Subcutaneous adipose tissue (tissue), 4 donors: ENCODE results near the gene ADAM22. TPM values are rescaled to one million over a fixed set of nuclear protein-coding genes. Genes with fewer than 3 reads are reported as not detected.

Source experiments
- CTCF ChIP-seq: fragments of 450-650 bp; IDR thresholded peaks from one replicate; pipeline ENCODE4 v1.5.1; 2016; ENCODE audit warnings: low read depth, mild to moderate bottlenecking, control low read depth, antibody characterized with exemption, moderate library complexity
- total RNA-seq, 4 donors: library from RNA; depleted of rRNA; stranded (reverse); fragments of >200 nt; gene quantifications; one replicate each; pipeline ENCODE4 v1.1.0, GENCODE V29; 2016

The ADAM22 gene
- total RNA-seq, 4 donors from 2014 or later = 3.1 to 8.1 (median 4.6) TPM

DNA sequence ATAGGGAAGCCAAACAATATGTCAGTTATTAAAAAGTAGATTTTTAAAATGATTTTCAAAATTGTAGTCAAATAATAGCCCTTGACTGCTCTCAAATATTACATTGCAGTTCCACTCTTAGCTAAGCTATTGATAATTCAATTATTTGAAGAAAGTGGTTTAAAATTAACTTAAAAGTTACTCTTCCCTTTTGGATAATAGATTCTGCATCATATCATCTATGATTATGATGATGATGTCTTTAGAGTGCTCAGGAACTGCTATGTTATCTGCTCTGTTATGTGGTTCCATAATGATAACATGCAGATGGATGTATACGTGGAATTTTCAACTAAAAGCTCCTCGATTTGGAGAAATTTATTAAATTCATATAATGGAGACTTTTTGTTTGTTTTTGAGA, 110.0 kb downstream of the ADAM22 start:
- TF ChIP-seq CTCF = no peak

DNA sequence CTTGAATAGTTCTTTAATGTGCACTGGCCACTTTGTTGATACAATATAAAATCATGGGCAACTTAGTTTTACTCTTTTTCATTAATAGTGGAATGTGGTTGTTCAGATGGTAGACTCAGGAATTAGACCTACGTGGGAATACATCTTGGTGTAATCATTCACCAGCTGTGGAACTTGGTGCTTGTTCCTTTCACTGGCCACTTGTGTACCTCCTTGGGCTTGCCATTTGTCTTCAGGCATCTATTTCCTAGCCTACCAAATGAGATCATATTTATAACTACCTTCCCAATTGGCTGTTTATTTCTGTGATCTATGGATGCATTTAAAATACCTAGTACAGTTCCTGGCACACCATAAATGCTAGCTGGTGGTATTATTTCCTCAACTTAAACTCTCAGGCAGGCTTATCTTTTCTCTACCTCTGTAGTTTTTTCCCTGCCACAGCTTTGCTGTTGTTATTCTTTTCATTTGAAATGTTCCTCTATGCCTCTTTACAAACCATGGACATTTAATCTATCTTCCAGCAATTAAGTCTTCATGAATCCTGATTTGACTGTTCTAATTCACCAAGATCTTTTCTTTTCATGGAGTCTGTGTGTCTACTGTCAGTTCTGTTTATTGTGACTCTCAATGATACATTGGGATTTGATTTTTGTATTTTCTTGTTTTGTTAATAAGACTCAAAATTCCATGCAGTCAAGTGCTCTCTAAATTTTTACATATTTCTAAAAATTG, 113.0 kb downstream of the ADAM22 start:
- no peak for TF ChIP-seq CTCF

DNA sequence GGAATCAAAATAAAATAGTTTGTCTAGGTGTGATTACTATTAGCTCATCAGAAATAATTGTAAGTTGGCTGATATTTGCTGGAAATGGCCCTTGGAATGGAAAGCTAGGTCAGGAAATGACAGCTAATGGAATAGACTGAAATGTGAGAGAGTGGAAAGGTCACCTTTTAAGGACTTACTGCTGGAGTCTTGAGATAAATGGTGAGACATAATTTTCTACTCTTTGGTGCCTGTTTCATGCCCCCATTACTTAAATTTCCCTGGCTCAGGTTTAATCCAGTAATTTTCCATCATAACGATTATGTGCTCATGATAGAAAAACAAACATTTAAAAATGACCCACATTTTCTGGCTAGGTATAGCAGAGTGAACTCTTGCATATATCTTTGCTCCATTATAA, 123.6 kb downstream of the ADAM22 start:
- TF ChIP-seq CTCF = no peak

DNA sequence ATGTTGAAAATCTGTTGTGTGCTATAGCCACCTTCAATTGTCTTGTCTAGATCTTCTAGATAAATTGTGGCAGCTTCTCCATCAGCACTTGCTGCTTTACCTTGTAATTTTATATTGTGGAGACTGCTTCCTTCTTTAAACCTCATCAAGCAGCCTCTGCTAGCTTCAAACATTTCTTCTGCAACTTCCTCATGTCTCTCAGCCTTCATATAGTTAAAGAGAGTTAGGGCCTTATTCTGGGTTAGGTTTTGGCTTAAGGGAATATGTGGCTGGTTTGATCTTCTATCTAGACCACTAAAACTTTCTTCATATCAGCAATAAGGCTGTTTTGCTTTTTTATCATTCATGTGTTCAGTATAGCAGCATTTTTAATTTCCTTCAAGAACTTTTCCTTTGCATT, 128.2 kb downstream of the ADAM22 start:
- TF ChIP-seq CTCF = no peak

DNA sequence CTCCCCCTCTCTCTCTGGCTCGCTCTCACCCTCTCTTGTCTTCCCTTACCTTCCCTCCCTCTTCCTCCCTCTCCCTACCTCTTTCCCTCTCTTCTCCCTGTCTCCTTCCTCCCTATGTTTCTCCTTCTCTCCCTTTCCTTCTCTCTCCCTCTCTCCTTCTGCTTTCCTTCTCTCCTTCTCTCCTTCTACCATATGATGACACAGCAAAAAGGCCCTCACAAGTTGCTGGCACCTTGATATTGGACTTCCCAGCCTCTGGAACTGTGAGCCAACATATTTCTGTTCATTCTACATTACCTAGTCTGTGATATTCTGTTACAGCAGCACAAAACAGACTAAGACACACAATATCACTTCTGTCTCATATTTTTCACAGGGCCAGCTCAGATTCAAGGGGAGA, 135.0 kb downstream of the ADAM22 start:
- no peak for TF ChIP-seq CTCF

GRCh38 chr7:88071994-88072714, 138.1 kb downstream of the ADAM22 start:
- TF ChIP-seq CTCF = no peak

- TF ChIP-seq CTCF = no peak
These were observed 138.6 kb downstream of the ADAM22 start for GRCh38 chr7:88072715-88073055.
